K562 (cell line): ENCODE measurements around the gene SLC6A6. TPM values are rescaled to one million over a fixed set of nuclear protein-coding genes. Genes with fewer than 3 reads are reported as not detected.

ENCODE experiments used
- ATAC-seq: fragments of 200-7000 bp; cut with Tn5 transposase; 3 replicates; pipeline ENCODE4 v1.9.1; 2020; ENCODE audit warnings: moderate library complexity
- BruUV-seq: library from RNA; stranded (reverse); fragments of 400-500 nt; replicated peaks from 2 replicates; lab custom pipeline; 2021; lab: Mats Ljungman, UMichigan
- CTCF ChIA-PET: fragments of 300-600 bp; formaldehyde crosslinking; extraction: SDS; loops from one replicate; lab custom pipeline; 2021; ENCODE audit warnings: low intra/inter-chr PET ratio; lab: Yijun Ruan, JAX
- POLR2A ChIA-PET: fragments of 300-600, 350-650 bp; sonication (Branson Sonifier 250); formaldehyde crosslinking; extraction: SDS; loops from one replicate; lab custom pipeline; 2021; ENCODE audit warnings: antibody characterized with exemption, inconsistent platforms; lab: Yijun Ruan, JAX
- DNase-seq, 4 experiments: peaks; one replicate each; pipeline versions ENCODE4 v3.0.0 to v3.0.0-alpha.2; 2011 to 2018; ENCODE audit warnings: low spot score in 3 of 4, mixed read lengths in 3 of 4; ENCODE audit errors: extremely low read depth in 1 of 4
- FAIRE-seq: peaks from 2 replicates; lab custom pipeline; 2011; peaks lifted over from hg19 to GRCh38; lab: Jason Lieb, UNC
- H2AFZ ChIP-seq: 2 replicates; pipeline ENCODE4 v1.6.0; 2011; ENCODE audit warnings: low read depth, low read length, control low read depth, inconsistent platforms
- H3K27ac ChIP-seq: fragments of 200-600 bp; 3 replicates; pipeline ENCODE4 v1.8.0; 2011; ENCODE audit warnings: low read depth, mild to moderate bottlenecking, control low read depth, inconsistent platforms, low read length, moderate library complexity, mixed read lengths; ENCODE audit errors: extremely low read depth
- H3K27me3 ChIP-seq, 2 experiments: fragments of 300-600 bp in 1 of 2; 2 replicates in 1 of 2; 3 replicates in 1 of 2; pipeline versions ENCODE4 v1.6.0 to v1.8.0; 2011; ENCODE audit warnings: inconsistent platforms in 2 of 2, low read length in 2 of 2, mild to moderate bottlenecking in 1 of 2, mixed read lengths in 1 of 2, moderate library complexity in 1 of 2; ENCODE audit not compliant: control insufficient read depth in 2 of 2, insufficient read depth in 2 of 2
- H3K36me3 ChIP-seq: fragments of 300-600 bp; 3 replicates; pipeline ENCODE4 v1.8.0; 2011; ENCODE audit warnings: mild to moderate bottlenecking, low read length, inconsistent platforms; ENCODE audit not compliant: control insufficient read depth, insufficient read depth
- H3K4me1 ChIP-seq, 2 experiments: fragments of 200-600 bp in 1 of 2; replicated peaks in 1 of 2; 2 replicates in 1 of 2; 3 replicates in 1 of 2; pipeline versions ENCODE4 v1.5.1 to v1.8.0; 2011; ENCODE audit warnings: inconsistent platforms in 2 of 2, low read length in 2 of 2, mild to moderate bottlenecking in 1 of 2, mixed read lengths in 1 of 2, moderate library complexity in 1 of 2; ENCODE audit not compliant: control insufficient read depth in 2 of 2, insufficient read depth in 2 of 2
- H3K4me2 ChIP-seq: 2 replicates; pipeline ENCODE4 v1.6.1; 2011; ENCODE audit warnings: low read length, control low read depth, inconsistent platforms, mixed read lengths; ENCODE audit not compliant: insufficient read depth
- H3K4me3 ChIP-seq: fragments of 200-600 bp; sonication (generic), shearing (Covaris generic); 2 replicates; pipeline ENCODE4 v1.5.1; 2016; ENCODE audit warnings: control low read depth, inconsistent platforms
- H3K79me2 ChIP-seq: fragments of 200-600 bp; 3 replicates; pipeline ENCODE4 v1.8.0; 2011; ENCODE audit warnings: low read length, inconsistent platforms; ENCODE audit not compliant: control insufficient read depth, insufficient read depth
- H3K9ac ChIP-seq, 2 experiments: 2 replicates each; pipeline versions ENCODE4 v1.6.0 to v1.6.1; 2011; ENCODE audit warnings: low read depth in 2 of 2, low read length in 2 of 2, control low read depth in 1 of 2, inconsistent platforms in 1 of 2, mild to moderate bottlenecking in 1 of 2, mixed read lengths in 1 of 2; ENCODE audit not compliant: insufficient read depth in 1 of 2
- H3K9me1 ChIP-seq: one replicate; pipeline ENCODE4 v1.6.0; 2011; ENCODE audit warnings: inconsistent platforms, mild to moderate bottlenecking, low read length, moderate library complexity; ENCODE audit not compliant: control insufficient read depth, insufficient read depth
- H3K9me3 ChIP-seq: replicated peaks from 2 replicates; pipeline ENCODE4 v1.5.1; 2011; ENCODE audit warnings: low read depth, low read length, inconsistent platforms; ENCODE audit not compliant: control insufficient read depth, insufficient read depth
- H4K20me1 ChIP-seq: replicated peaks from 2 replicates; pipeline ENCODE4 v1.6.1; 2011; ENCODE audit warnings: low read length, inconsistent platforms, mixed read lengths; ENCODE audit not compliant: control insufficient read depth, insufficient read depth
- ELF2 ChIP-seq: fragments of 250-450 bp; sonication (Bioruptor Pico); IDR thresholded peaks from 2 replicates; pipeline ENCODE4 v1.5.0; 2021; ENCODE audit warnings: mild to moderate bottlenecking
- NELFE ChIP-seq: IDR thresholded peaks from 2 replicates; pipeline ENCODE4 v1.6.1; 2011; ENCODE audit warnings: mild to moderate bottlenecking; ENCODE audit not compliant: insufficient read depth, insufficient read length
- NR3C1 ChIP-seq: sonication (generic); formaldehyde crosslinking; IDR thresholded peaks from 2 replicates; pipeline ENCODE4 v1.8.1; 2022; ENCODE audit warnings: missing genetic modification reagents
- RBM22 ChIP-seq: fragments of 200-400 bp; formaldehyde crosslinking; IDR thresholded peaks from 2 replicates; pipeline ENCODE4 v1.6.1; 2018; ENCODE audit warnings: low read length, low read depth; ENCODE audit not compliant: poor library complexity, severe bottlenecking
- ZFP36 ChIP-seq: fragments of 150-350 bp; IDR thresholded peaks from 2 replicates; pipeline ENCODE4 v1.6.1; 2018; ENCODE audit warnings: low read length, low read depth; ENCODE audit not compliant: partially characterized antibody
- ZNF584 ChIP-seq: fragments of 200-800 bp; sonication (Bioruptor generic); IDR thresholded peaks from 2 replicates; pipeline ENCODE4 v1.6.1; 2016; ENCODE audit warnings: low read depth, mild to moderate bottlenecking, missing genetic modification characterization, missing compliant biosample characterization
- WGBS: fragments of 100-300 bp; shearing (Covaris generic); methylation state at CpG from one replicate; pipeline ENCODE4 v1.1.6; 2016; ENCODE audit warnings: low coverage, mixed read lengths; ENCODE audit not compliant: insufficient coverage; ENCODE audit errors: missing lambda C conversion rate; 5-methylcytosine and 5-hydroxymethylcytosine counted together
- in situ Hi-C: fragments of 300-500 bp; cut with MboI; formaldehyde crosslinking; loops from 4 replicates; pipeline ENCODE4 v1.15.0; 2018; ENCODE audit warnings: inconsistent platforms, mixed read lengths
- intact Hi-C: fragments of 100-400 bp; cut with micrococcal nuclease; formaldehyde crosslinking; loops from 2 replicates; pipeline ENCODE4 v1.14.2; 2022
- polyA plus RNA-seq, 8 experiments: library from polyadenylated mRNA; depleted of rRNA in 4 of 8; stranded (reverse) in 5 of 8; unstranded in 3 of 8; fragments of >200 nt; fragmentation: Nextera tagmentation in 2 of 8; fragmentation: Illumina TruSeq in 1 of 8; extraction: Ambion mirVana in 2 of 8; extraction: Trizol in 1 of 8; gene quantifications; 2 replicates each; pipeline versions ENCODE4 v1.2.1 to v1.2.3, GENCODE V29; 2011 to 2014; ENCODE audit warnings: inconsistent platforms in 1 of 8, missing spikeins in 1 of 8
- total RNA-seq, 7 experiments: library from RNA; depleted of rRNA in 6 of 7; stranded (reverse); fragments of >200 nt in 6 of 7; fragmentation: Illumina TruSeq in 2 of 7; extraction: Trizol in 2 of 7; gene quantifications; 2 replicates each; pipeline versions ENCODE4 v1.2.1 to v1.2.3, GENCODE V29; 2011 to 2021; ENCODE audit warnings: low replicate concordance in 1 of 7

The SLC6A6 gene
- total and polyA plus RNA-seq, 9 of the 15 experiments (the other 6 are each of a cell fraction or from before 2014, with no cell fraction given): 12.3 to 203 (median 93.2) TPM

DNA sequence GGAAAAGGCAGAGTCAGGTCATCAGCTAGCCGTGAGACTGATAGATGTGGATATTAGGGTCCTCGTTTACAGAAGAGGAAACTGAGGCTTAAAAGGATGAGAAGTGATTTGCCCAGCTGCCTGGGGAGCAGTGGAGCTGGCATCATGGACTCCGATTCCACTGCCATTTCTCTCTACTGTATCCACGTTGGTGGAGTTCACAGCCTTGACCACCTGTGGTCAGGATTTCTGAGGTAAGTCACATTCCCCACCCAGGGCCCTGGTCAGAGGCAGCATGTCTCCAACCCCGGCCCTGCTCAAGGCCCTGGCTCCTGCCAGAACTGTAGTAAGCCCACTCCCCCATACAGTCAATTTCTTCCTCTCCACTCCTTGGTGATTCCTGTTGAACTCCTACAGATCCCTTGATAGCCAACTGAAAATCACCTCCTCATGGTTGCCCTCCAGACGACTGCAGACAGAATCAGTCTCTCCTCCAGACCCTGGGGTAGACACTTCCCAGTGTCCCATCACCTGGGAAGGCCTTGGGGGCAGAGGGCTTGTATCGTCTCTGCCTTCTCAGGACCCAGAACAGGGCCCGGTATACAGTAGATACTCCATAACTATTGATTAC, 41.2 kb upstream of the SLC6A6 start:
- Histone ChIP-seq H3K27ac (no peak overlapping the region), H3K36me3 (no peaks in the 10 kb centered on the region), H3K4me3 (no peak overlapping the region), H3K9me3 (no peaks in the 10 kb centered on the region), H3K79me2 (no peaks in the 10 kb centered on the region), H3K9ac (peak overlapping the region in 1 of 2 experiments; percentile 43; a peak in 1 of 4 replicates), H2AFZ (no peak overlapping the region), H3K27me3 (no peaks in the 10 kb centered on the region), H4K20me1 (no peaks in the 10 kb centered on the region), H3K4me1 (peaks cover 3 to 9% of the 10 kb centered on the region in 2 experiments; a peak in 3 of 5 replicates), H3K9me1 (no peaks in the 10 kb centered on the region), H3K4me2 (no peak overlapping the region)
- peak; percentile 44 for ATAC-seq
- ChIA-PET CTCF (no interaction called here), POLR2A (no interaction called here)
- TF ChIP-seq ZFP36: peak; percentile 58
- TF ChIP-seq ZNF584 (CRISPR knock-in tag): no peak
- TF ChIP-seq NR3C1 (CRISPR knock-in tag): no peak
- no peak for TF ChIP-seq ELF2 (CRISPR knock-in tag)
- no peak for TF ChIP-seq RBM22
- no peak for TF ChIP-seq NELFE
- intact Hi-C loops (no loop called here), in situ Hi-C loops (no loop called here)
- 26% methylated on average over 8 of the region's 8 CpGs for WGBS
- no TSS peak for BruUV-seq
- DNase-seq: no peak
- FAIRE-seq: no peak
